Liver (tissue), 9 donors: Measurements from ENCODE around the gene GDF10. TPM values are rescaled to one million over a fixed set of nuclear protein-coding genes. Genes with fewer than 3 reads are reported as not detected.

ENCODE experiments used
- DNase-seq: peaks from one replicate; pipeline ENCODE4 v3.0.0-alpha.2; 2017; ENCODE audit warnings: low spot score
- H3K27ac ChIP-seq, 2 donors: one replicate each; pipeline ENCODE4 v1.7.0; 2013; ENCODE audit warnings: inconsistent platforms in 2 of 2, low read length in 2 of 2, control low read depth in 1 of 2, low read depth in 1 of 2, mild to moderate bottlenecking in 1 of 2
- H3K27me3 ChIP-seq, 4 donors: one replicate each; pipeline versions ENCODE4 v1.6.1 to v1.7.0; 2013; ENCODE audit warnings: low read length in 3 of 4, inconsistent platforms in 1 of 4, mild to moderate bottlenecking in 1 of 4, moderate library complexity in 1 of 4; ENCODE audit not compliant: control insufficient read depth in 4 of 4, insufficient read depth in 4 of 4
- H3K36me3 ChIP-seq, 4 donors: one replicate each; pipeline versions ENCODE4 v1.6.1 to v1.7.0; 2013; ENCODE audit warnings: low read length in 3 of 4, mild to moderate bottlenecking in 3 of 4, low read depth in 1 of 4, moderate library complexity in 1 of 4; ENCODE audit not compliant: control insufficient read depth in 4 of 4, insufficient read depth in 3 of 4
- H3K4me1 ChIP-seq, 4 donors: one replicate each; pipeline versions ENCODE4 v1.6.1 to v1.7.0; 2013; ENCODE audit warnings: low read length in 3 of 4, mild to moderate bottlenecking in 3 of 4, moderate library complexity in 1 of 4; ENCODE audit not compliant: control insufficient read depth in 4 of 4, insufficient read depth in 4 of 4
- H3K4me3 ChIP-seq, 3 donors: one replicate each; pipeline versions ENCODE4 v1.6.1 to v1.7.0; 2013; ENCODE audit warnings: low read length in 3 of 3, control low read depth in 1 of 3, low read depth in 1 of 3, mild to moderate bottlenecking in 1 of 3
- H3K9ac ChIP-seq, 2 donors: one replicate each; pipeline ENCODE4 v1.7.0; 2013; ENCODE audit warnings: low read length in 2 of 2, mild to moderate bottlenecking in 2 of 2, moderate library complexity in 2 of 2, control low read depth in 1 of 2, low read depth in 1 of 2
- H3K9me3 ChIP-seq, 4 donors: one replicate each; pipeline versions ENCODE4 v1.6.1 to v1.7.0; 2013; ENCODE audit warnings: low read length in 3 of 4; ENCODE audit not compliant: control insufficient read depth in 4 of 4
- EGR1 ChIP-seq, 2 donors: IDR thresholded peaks; 2 replicates each; pipeline ENCODE4 v1.6.1; 2016 to 2018; ENCODE audit warnings: antibody characterized with exemption in 2 of 2, low read depth in 2 of 2
- FOXA1 ChIP-seq: IDR thresholded peaks from 2 replicates; pipeline ENCODE4 v1.6.1; 2016; ENCODE audit warnings: antibody characterized with exemption
- FOXA2 ChIP-seq: IDR thresholded peaks from 2 replicates; pipeline ENCODE4 v1.6.1; 2016; ENCODE audit warnings: antibody characterized with exemption
- GABPA ChIP-seq, 2 donors: IDR thresholded peaks in 1 of 2; conservative IDR thresholded peaks in 1 of 2; 2 replicates each; pipeline ENCODE4 v1.6.1; 2016; ENCODE audit warnings: antibody characterized with exemption in 2 of 2, mild to moderate bottlenecking in 1 of 2, moderate library complexity in 1 of 2
- HNF4A ChIP-seq, 2 donors: conservative IDR thresholded peaks; 2 replicates each; pipeline ENCODE4 v1.6.1; 2016; ENCODE audit warnings: antibody characterized with exemption in 2 of 2, mild to moderate bottlenecking in 2 of 2
- HNF4G ChIP-seq: IDR thresholded peaks from 2 replicates; pipeline ENCODE4 v1.6.1; 2016; ENCODE audit warnings: antibody characterized with exemption
- JUND ChIP-seq, 2 donors: IDR thresholded peaks; 2 replicates each; pipeline ENCODE4 v1.6.1; 2016; ENCODE audit warnings: antibody characterized with exemption in 2 of 2
- NR2F2 ChIP-seq: IDR thresholded peaks from 2 replicates; pipeline ENCODE4 v1.6.1; 2016; ENCODE audit warnings: antibody characterized with exemption
- RAD21 ChIP-seq, 2 donors: IDR thresholded peaks; 2 replicates each; pipeline ENCODE4 v1.6.1; 2016; ENCODE audit warnings: antibody characterized with exemption in 2 of 2, mild to moderate bottlenecking in 2 of 2
- RXRA ChIP-seq, 2 donors: IDR thresholded peaks; 2 replicates each; pipeline ENCODE4 v1.6.1; 2017 to 2018; ENCODE audit warnings: antibody characterized with exemption in 2 of 2, mild to moderate bottlenecking in 1 of 2
- SP1 ChIP-seq: IDR thresholded peaks from 2 replicates; pipeline ENCODE4 v1.6.1; 2018; ENCODE audit warnings: antibody characterized with exemption, mild to moderate bottlenecking
- TAF1 ChIP-seq: conservative IDR thresholded peaks from 2 replicates; pipeline ENCODE4 v1.6.1; 2016; ENCODE audit warnings: antibody characterized with exemption, mild to moderate bottlenecking
- YY1 ChIP-seq: IDR thresholded peaks from 2 replicates; pipeline ENCODE4 v1.6.1; 2016; ENCODE audit warnings: antibody characterized with exemption, mild to moderate bottlenecking
- WGBS: extraction: QIAGEN DNeasy Blood & Tissue Kit; methylation state at CpG from one replicate; pipeline ENCODE4 v1.1.7; 2013; 5-methylcytosine and 5-hydroxymethylcytosine counted together
- polyA plus RNA-seq, 2 donors: library from polyadenylated mRNA; stranded (reverse) in 1 of 2; unstranded in 1 of 2; fragments of 200-250 nt in 1 of 2; fragments of >200 nt in 1 of 2; fragmentation: Nextera tagmentation in 1 of 2; extraction: Ambion mirVana in 1 of 2; gene quantifications; one replicate each; pipeline versions ENCODE4 v1.2.1 to v1.2.3, GENCODE V29; 2013 to 2015
- total RNA-seq, 2 donors: library from RNA; depleted of rRNA; stranded (reverse); fragments of >200 nt; gene quantifications; one replicate each; pipeline ENCODE4 v1.2.3, GENCODE V29; 2014
- TF ChIP-seq, protein P1 (sequence below): IDR thresholded peaks from 2 replicates; pipeline ENCODE4 v1.6.1; 2016; ENCODE audit warnings: antibody characterized with exemption
- TF ChIP-seq, protein P2 (sequence below): IDR thresholded peaks from 2 replicates; pipeline ENCODE4 v1.6.1; 2016; ENCODE audit warnings: antibody characterized with exemption
- TF ChIP-seq, protein P3 (sequence below): fragments of 150-350 bp; IDR thresholded peaks from 2 replicates; pipeline ENCODE4 v1.5.1; 2017; ENCODE audit warnings: improper control_type of control experiment, low read depth, low read length; ENCODE audit not compliant: missing input control
- TF ChIP-seq, protein P4 (sequence below): IDR thresholded peaks from 2 replicates; pipeline ENCODE4 v1.6.1; 2016; ENCODE audit warnings: antibody characterized with exemption
- TF ChIP-seq, protein P5 (sequence below): IDR thresholded peaks from 2 replicates; pipeline ENCODE4 v1.6.1; 2016; ENCODE audit warnings: antibody characterized with exemption, mild to moderate bottlenecking
- donor health status: healthy.
- donor health status: healthy.
- donor health status: healthy.
- donor health status: healthy.
- donor health status: healthy.

The GDF10 gene
- total and polyA plus RNA-seq, 4 donors, result under 0.01 to 0.28 (median 0.11) TPM

DNA sequence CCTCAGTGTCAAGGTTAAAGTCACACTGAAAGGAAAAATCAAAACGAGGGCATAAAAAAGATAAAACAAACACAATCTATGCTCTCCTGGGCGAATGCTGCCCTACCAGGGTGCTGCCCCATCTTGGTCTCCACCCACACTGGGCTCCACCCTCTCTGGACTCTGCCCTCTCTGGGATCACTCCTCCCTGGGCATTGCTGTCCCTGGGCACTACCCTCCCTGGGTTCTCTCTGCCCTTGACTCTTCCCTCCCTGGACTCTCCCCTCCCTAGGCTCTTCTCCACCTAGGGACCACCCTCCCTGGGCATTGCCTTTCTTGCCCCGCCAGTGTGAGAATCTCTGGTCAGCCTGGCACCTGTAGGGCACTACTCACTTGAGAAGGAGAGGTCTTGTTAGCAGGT lies 30.8 kb downstream of the GDF10 start:
- DNase-seq, result no peak
- peak; percentile 93 for TF ChIP-seq HNF4A (conservative IDR thresholded peaks at IDR 0.05)
- TF ChIP-seq, protein P1, sequence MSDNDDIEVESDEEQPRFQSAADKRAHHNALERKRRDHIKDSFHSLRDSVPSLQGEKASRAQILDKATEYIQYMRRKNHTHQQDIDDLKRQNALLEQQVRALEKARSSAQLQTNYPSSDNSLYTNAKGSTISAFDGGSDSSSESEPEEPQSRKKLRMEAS, result no peak
- no peak for TF ChIP-seq GABPA (IDR thresholded peaks at IDR 0.05 in 1 of 2, conservative IDR thresholded peaks at IDR 0.05 in 1 of 2)
- no peak for TF ChIP-seq TAF1
- peak; percentile 50 to 60 for TF ChIP-seq RXRA (IDR thresholded peaks at IDR 0.05)
- no peak for TF ChIP-seq FOXA1
- TF ChIP-seq NR2F2, result no peak
- TF ChIP-seq HNF4G, result peak; percentile 78
- TF ChIP-seq RAD21 (IDR thresholded peaks at IDR 0.05), result no peak
- no peak for TF ChIP-seq JUND (IDR thresholded peaks at IDR 0.05)
- TF ChIP-seq, protein P2, sequence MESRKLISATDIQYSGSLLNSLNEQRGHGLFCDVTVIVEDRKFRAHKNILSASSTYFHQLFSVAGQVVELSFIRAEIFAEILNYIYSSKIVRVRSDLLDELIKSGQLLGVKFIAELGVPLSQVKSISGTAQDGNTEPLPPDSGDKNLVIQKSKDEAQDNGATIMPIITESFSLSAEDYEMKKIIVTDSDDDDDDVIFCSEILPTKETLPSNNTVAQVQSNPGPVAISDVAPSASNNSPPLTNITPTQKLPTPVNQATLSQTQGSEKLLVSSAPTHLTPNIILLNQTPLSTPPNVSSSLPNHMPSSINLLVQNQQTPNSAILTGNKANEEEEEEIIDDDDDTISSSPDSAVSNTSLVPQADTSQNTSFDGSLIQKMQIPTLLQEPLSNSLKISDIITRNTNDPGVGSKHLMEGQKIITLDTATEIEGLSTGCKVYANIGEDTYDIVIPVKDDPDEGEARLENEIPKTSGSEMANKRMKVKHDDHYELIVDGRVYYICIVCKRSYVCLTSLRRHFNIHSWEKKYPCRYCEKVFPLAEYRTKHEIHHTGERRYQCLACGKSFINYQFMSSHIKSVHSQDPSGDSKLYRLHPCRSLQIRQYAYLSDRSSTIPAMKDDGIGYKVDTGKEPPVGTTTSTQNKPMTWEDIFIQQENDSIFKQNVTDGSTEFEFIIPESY, result no peak
- TF ChIP-seq YY1, result no peak
- TF ChIP-seq, protein P3, sequence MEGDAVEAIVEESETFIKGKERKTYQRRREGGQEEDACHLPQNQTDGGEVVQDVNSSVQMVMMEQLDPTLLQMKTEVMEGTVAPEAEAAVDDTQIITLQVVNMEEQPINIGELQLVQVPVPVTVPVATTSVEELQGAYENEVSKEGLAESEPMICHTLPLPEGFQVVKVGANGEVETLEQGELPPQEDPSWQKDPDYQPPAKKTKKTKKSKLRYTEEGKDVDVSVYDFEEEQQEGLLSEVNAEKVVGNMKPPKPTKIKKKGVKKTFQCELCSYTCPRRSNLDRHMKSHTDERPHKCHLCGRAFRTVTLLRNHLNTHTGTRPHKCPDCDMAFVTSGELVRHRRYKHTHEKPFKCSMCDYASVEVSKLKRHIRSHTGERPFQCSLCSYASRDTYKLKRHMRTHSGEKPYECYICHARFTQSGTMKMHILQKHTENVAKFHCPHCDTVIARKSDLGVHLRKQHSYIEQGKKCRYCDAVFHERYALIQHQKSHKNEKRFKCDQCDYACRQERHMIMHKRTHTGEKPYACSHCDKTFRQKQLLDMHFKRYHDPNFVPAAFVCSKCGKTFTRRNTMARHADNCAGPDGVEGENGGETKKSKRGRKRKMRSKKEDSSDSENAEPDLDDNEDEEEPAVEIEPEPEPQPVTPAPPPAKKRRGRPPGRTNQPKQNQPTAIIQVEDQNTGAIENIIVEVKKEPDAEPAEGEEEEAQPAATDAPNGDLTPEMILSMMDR, result no peak
- TF ChIP-seq EGR1 (IDR thresholded peaks at IDR 0.05; ENCODE audit: low read depth in 2 of 2), result no peak
- TF ChIP-seq SP1, result peak; percentile 82
- TF ChIP-seq, protein P4, sequence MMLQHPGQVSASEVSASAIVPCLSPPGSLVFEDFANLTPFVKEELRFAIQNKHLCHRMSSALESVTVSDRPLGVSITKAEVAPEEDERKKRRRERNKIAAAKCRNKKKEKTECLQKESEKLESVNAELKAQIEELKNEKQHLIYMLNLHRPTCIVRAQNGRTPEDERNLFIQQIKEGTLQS, result no peak
- TF ChIP-seq FOXA2, result no peak
- TF ChIP-seq, protein P5, sequence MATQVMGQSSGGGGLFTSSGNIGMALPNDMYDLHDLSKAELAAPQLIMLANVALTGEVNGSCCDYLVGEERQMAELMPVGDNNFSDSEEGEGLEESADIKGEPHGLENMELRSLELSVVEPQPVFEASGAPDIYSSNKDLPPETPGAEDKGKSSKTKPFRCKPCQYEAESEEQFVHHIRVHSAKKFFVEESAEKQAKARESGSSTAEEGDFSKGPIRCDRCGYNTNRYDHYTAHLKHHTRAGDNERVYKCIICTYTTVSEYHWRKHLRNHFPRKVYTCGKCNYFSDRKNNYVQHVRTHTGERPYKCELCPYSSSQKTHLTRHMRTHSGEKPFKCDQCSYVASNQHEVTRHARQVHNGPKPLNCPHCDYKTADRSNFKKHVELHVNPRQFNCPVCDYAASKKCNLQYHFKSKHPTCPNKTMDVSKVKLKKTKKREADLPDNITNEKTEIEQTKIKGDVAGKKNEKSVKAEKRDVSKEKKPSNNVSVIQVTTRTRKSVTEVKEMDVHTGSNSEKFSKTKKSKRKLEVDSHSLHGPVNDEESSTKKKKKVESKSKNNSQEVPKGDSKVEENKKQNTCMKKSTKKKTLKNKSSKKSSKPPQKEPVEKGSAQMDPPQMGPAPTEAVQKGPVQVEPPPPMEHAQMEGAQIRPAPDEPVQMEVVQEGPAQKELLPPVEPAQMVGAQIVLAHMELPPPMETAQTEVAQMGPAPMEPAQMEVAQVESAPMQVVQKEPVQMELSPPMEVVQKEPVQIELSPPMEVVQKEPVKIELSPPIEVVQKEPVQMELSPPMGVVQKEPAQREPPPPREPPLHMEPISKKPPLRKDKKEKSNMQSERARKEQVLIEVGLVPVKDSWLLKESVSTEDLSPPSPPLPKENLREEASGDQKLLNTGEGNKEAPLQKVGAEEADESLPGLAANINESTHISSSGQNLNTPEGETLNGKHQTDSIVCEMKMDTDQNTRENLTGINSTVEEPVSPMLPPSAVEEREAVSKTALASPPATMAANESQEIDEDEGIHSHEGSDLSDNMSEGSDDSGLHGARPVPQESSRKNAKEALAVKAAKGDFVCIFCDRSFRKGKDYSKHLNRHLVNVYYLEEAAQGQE, result peak; percentile 24
- WGBS, result 47% methylated on average over 3 of the region's 3 CpGs
- Histone ChIP-seq H3K36me3 (no peaks in the 10 kb centered on the region), H3K27me3 (no peaks in the 10 kb centered on the region), H3K9ac (no peak overlapping the region), H3K4me1 (peaks cover 0 to 12% (median 4%) of the 10 kb centered on the region in 4 donors), H3K27ac (no peak overlapping the region), H3K9me3 (no peaks in the 10 kb centered on the region), H3K4me3 (no peak overlapping the region)
